Heart left ventricle (tissue), 13 donors: Measurements from ENCODE around the gene FAM221B.

Experiments
- CTCF ChIP-seq, 12 donors: fragments of 200-600 bp; sonication (generic) in 4 of 12; IDR thresholded peaks; one replicate each; pipeline versions ENCODE4 v1.5.0 to v1.8.0; 2018 to 2022; ENCODE audit warnings: antibody characterized with exemption in 12 of 12, mild to moderate bottlenecking in 5 of 12
- POLR2A ChIP-seq, 2 donors: fragments of 450-650 bp; IDR thresholded peaks; one replicate each; pipeline ENCODE4 v1.6.1; 2017; ENCODE audit warnings: antibody characterized with exemption in 2 of 2, mild to moderate bottlenecking in 2 of 2, moderate library complexity in 2 of 2
- donor health status: ischemic (EF 13 %, LVEDD 7.1; RV severe dilation, severe dysfunction).
- donor health status: DM: no; HTN: yes; CAD: no.
- donor health status: DM: no; HTN: no; CAD: no.
- donor health status: ischemic (EF 25% LVEDD 6.9; RV normal size, moderate dysfunction).
- donor health status: ischemic (EF 25% LVEDD 5.7; RV mildly dilated, moderate dysfunction).
- donor health status: ischemic (EF 35%, LVEDD 5.7; RV mildly dilated, moderate dysfunction).
- donor health status: nonischemic (EF 11% LVEDD 7.7; RV severe dilation, severe dysfunction).
- donor health status: DM: yes; HTN: yes; CAD: no.
- donor health status: PGD.
- donor health status: ischemic (EF 29% LVEDD 5.4; RV normal size, mild dysfunction).
- donor health status: nonischemic (EF 23%, LVEDD 6.1; RV moderate dilation, normal function).

GRCh38 chr9:35801328-35802128, 27.0 kb downstream of the FAM221B start:
- no peak for TF ChIP-seq POLR2A (IDR thresholded peaks at IDR 0.05)
- TF ChIP-seq CTCF (IDR thresholded peaks at IDR 0.05) = no peak
